HEK293 (cell line): Measurements from ENCODE around the gene HEATR5A.

ENCODE experiments used
- CTCF ChIA-PET: fragments of 350-600 bp; formaldehyde crosslinking; extraction: SDS; loops from one replicate; lab custom pipeline; 2021; ENCODE audit warnings: antibody characterized with exemption; lab: Yijun Ruan, JAX
- POLR2A ChIA-PET: fragments of 300-600 bp; formaldehyde crosslinking; extraction: SDS; loops from one replicate; lab custom pipeline; 2020; ENCODE audit warnings: antibody characterized with exemption, inconsistent platforms; lab: Yijun Ruan, JAX
- H3K27ac ChIP-seq: fragments of 200-500 bp; sonication (Bioruptor generic); 2 replicates; pipeline ENCODE4 v1.5.1; 2014; ENCODE audit warnings: low read depth, low read length, control low read depth, inconsistent platforms; ENCODE audit errors: extremely low read depth
- H3K36me3 ChIP-seq, 2 experiments: fragments of 200-500 bp in 1 of 2; sonication (Bioruptor generic) in 1 of 2; 1 replicate in 1 of 2; 2 replicates in 1 of 2; pipeline ENCODE4 v1.5.1; 2014 to 2017; ENCODE audit warnings: inconsistent platforms in 2 of 2, low read length in 2 of 2; ENCODE audit not compliant: control insufficient read depth in 2 of 2, insufficient read depth in 1 of 2
- H3K4me1 ChIP-seq: fragments of 200-500 bp; sonication (Bioruptor generic); 2 replicates; pipeline ENCODE4 v1.5.1; 2014; ENCODE audit warnings: mild to moderate bottlenecking, low read length, inconsistent platforms; ENCODE audit not compliant: control insufficient read depth, insufficient read depth
- H3K4me3 ChIP-seq: 2 replicates; pipeline ENCODE4 v1.5.1; 2011; ENCODE audit warnings: low read depth, mild to moderate bottlenecking, control low read depth, low read length, moderate library complexity
- H3K9me3 ChIP-seq: fragments of 200-500 bp; sonication (Bioruptor generic); 2 replicates; pipeline ENCODE4 v1.5.1; 2014; ENCODE audit warnings: low read depth, low read length, inconsistent platforms; ENCODE audit not compliant: control insufficient read depth, insufficient read depth
- KLF10 ChIP-seq: fragments of 450-650 bp; IDR thresholded peaks from 2 replicates; pipeline ENCODE4 v1.5.1; 2018; ENCODE audit warnings: missing biosample characterization, mild to moderate bottlenecking, missing genetic modification characterization
- MZF1 ChIP-seq: fragments of 450-650 bp; formaldehyde crosslinking; IDR thresholded peaks from 2 replicates; pipeline ENCODE4 v1.5.1; 2017; ENCODE audit warnings: missing biosample characterization, missing genetic modification characterization, borderline replicate concordance
- OSR2 ChIP-seq: fragments of 450-650 bp; formaldehyde crosslinking; IDR thresholded peaks from 2 replicates; pipeline ENCODE4 v1.5.1; 2016; ENCODE audit warnings: missing biosample characterization, missing genetic modification characterization
- PRDM10 ChIP-seq: fragments of 450-650 bp; formaldehyde crosslinking; IDR thresholded peaks from 2 replicates; pipeline ENCODE4 v1.5.1; 2016; ENCODE audit warnings: missing biosample characterization, missing genetic modification characterization
- SP3 ChIP-seq: fragments of 450-650 bp; formaldehyde crosslinking; IDR thresholded peaks from 2 replicates; pipeline ENCODE4 v1.5.1; 2016; ENCODE audit warnings: missing biosample characterization, missing genetic modification characterization
- TRIM28 ChIP-seq: IDR thresholded peaks from 2 replicates; pipeline ENCODE4 v1.6.1; 2011; ENCODE audit warnings: low read length, control low read depth, borderline replicate concordance
- YY1 ChIP-seq: fragments of 450-650 bp; formaldehyde crosslinking; IDR thresholded peaks from 2 replicates; pipeline ENCODE4 v1.5.1; 2018; ENCODE audit warnings: missing biosample characterization, missing genetic modification characterization
- ZBTB17 ChIP-seq: fragments of 450-650 bp; formaldehyde crosslinking; IDR thresholded peaks from 2 replicates; pipeline ENCODE4 v1.5.1; 2016; ENCODE audit warnings: missing biosample characterization, missing genetic modification characterization
- ZBTB48 ChIP-seq: fragments of 450-650 bp; formaldehyde crosslinking; IDR thresholded peaks from 2 replicates; pipeline ENCODE4 v1.5.1; 2016; ENCODE audit warnings: missing biosample characterization, missing genetic modification characterization
- ZEB2 ChIP-seq: fragments of 450-650 bp; formaldehyde crosslinking; IDR thresholded peaks from 2 replicates; pipeline ENCODE4 v1.5.1; 2016; ENCODE audit warnings: missing biosample characterization, missing genetic modification characterization
- ZNF114 ChIP-seq: fragments of 450-650 bp; formaldehyde crosslinking; IDR thresholded peaks from 2 replicates; pipeline ENCODE4 v1.5.0; 2017; ENCODE audit warnings: missing biosample characterization, missing genetic modification characterization
- ZNF138 ChIP-seq: fragments of 450-650 bp; formaldehyde crosslinking; IDR thresholded peaks from 2 replicates; pipeline ENCODE4 v1.5.1; 2016; ENCODE audit warnings: missing biosample characterization, missing genetic modification characterization, borderline replicate concordance
- ZNF350 ChIP-seq: fragments of 450-650 bp; formaldehyde crosslinking; IDR thresholded peaks from 2 replicates; pipeline ENCODE4 v1.5.0; 2017; ENCODE audit warnings: missing biosample characterization, mild to moderate bottlenecking, missing genetic modification characterization
- ZNF398 ChIP-seq: fragments of 450-650 bp; formaldehyde crosslinking; IDR thresholded peaks from 2 replicates; pipeline ENCODE4 v1.5.1; 2017; ENCODE audit warnings: missing biosample characterization, missing genetic modification characterization
- ZNF423 ChIP-seq: fragments of 450-650 bp; formaldehyde crosslinking; IDR thresholded peaks from 2 replicates; pipeline ENCODE4 v1.5.1; 2016; ENCODE audit warnings: missing biosample characterization, missing genetic modification characterization
- ZNF518A ChIP-seq: fragments of 450-650 bp; formaldehyde crosslinking; conservative IDR thresholded peaks from 2 replicates; pipeline ENCODE4 v1.5.1; 2016; ENCODE audit warnings: low read depth, missing biosample characterization, missing genetic modification characterization
- ZNF521 ChIP-seq: fragments of 450-650 bp; formaldehyde crosslinking; IDR thresholded peaks from 2 replicates; pipeline ENCODE4 v1.5.1; 2017; ENCODE audit warnings: missing biosample characterization, mild to moderate bottlenecking, missing genetic modification characterization
- ZNF596 ChIP-seq: fragments of 450-650 bp; IDR thresholded peaks from 2 replicates; pipeline ENCODE4 v1.5.0; 2018; ENCODE audit warnings: missing biosample characterization, mild to moderate bottlenecking, missing genetic modification characterization, moderate library complexity
- ZNF600 ChIP-seq: fragments of 450-650 bp; formaldehyde crosslinking; IDR thresholded peaks from 2 replicates; pipeline ENCODE4 v1.5.1; 2016; ENCODE audit warnings: missing biosample characterization, missing genetic modification characterization
- ZNF76 ChIP-seq: fragments of 450-650 bp; formaldehyde crosslinking; IDR thresholded peaks from 2 replicates; pipeline ENCODE4; 2016; ENCODE audit warnings: low read depth, missing biosample characterization, missing genetic modification characterization, borderline replicate concordance
- ZNF777 ChIP-seq: fragments of 450-650 bp; formaldehyde crosslinking; IDR thresholded peaks from 2 replicates; pipeline ENCODE4 v1.5.1; 2017; ENCODE audit warnings: missing biosample characterization, missing genetic modification characterization, borderline replicate concordance
- ZSCAN4 ChIP-seq: fragments of 450-650 bp; formaldehyde crosslinking; IDR thresholded peaks from 2 replicates; pipeline ENCODE4 v1.5.1; 2017; ENCODE audit warnings: missing biosample characterization, missing genetic modification characterization

HEATR5A gene

GRCh38 chr14:31300296-31300695 lies 120.1 kb downstream of the HEATR5A start (continued):
- no peak for TF ChIP-seq PRDM10 (tag by site-specific recombination)
- TF ChIP-seq ZBTB48 = no peak
- no peak for TF ChIP-seq ZNF777 (tag by site-specific recombination)
- TF ChIP-seq ZNF521 = no peak
- TF ChIP-seq MZF1 (tag by site-specific recombination) = no peak
- no peak for TF ChIP-seq ZNF518A
- TF ChIP-seq KLF10 (tag by site-specific recombination) = no peak
- TF ChIP-seq ZNF138 (tag by site-specific recombination) = no peak
- TF ChIP-seq, all 188 proteins: peak for 0

GRCh38 chr14:31297701-31298344 lies 122.5 kb downstream of the HEATR5A start:
- peaks cover 7 to 17% of the 10 kb centered on the region in 2 experiments; a peak in 2 of 3 replicates for H3K36me3 ChIP-seq
- no peak overlapping the region for H3K27ac ChIP-seq
- TF ChIP-seq YY1 (tag by site-specific recombination) = no peak
- 0 out of 2 replicates have a peak, but pooled peaks have one; percentile 9 for TF ChIP-seq ZBTB17
- no peak overlapping the region for H3K4me3 ChIP-seq
- H3K4me1 ChIP-seq = peaks cover 10% of the 10 kb centered on the region
- ChIA-PET CTCF (interaction anchor here (0.6 to 0.7 kb wide), 2 partner anchors 19 to 318 kb away, joined by 3 read pairs; no protein-coding TSS in a partner anchor), POLR2A (no interaction called here)
- H3K9me3 ChIP-seq = no peaks in the 10 kb centered on the region

- Histone ChIP-seq H3K4me3 (no peak overlapping the region), H3K36me3 (peaks cover 7 to 15% of the 10 kb centered on the region in 2 experiments), H3K27ac (no peak overlapping the region), H3K9me3 (no peaks in the 10 kb centered on the region), H3K4me1 (peaks cover 10% of the 10 kb centered on the region)
- POLR2A ChIA-PET = no interaction called here
- CTCF ChIA-PET = interaction anchor here (0.6 to 0.7 kb wide), 2 partner anchors 19 to 317 kb away, joined by 3 read pairs; no protein-coding TSS in a partner anchor
- TF ChIP-seq ZEB2 (tag by site-specific recombination) (no peak), ZNF350 (tag by site-specific recombination) (no peak), ZNF398 (no peak), OSR2 (tag by site-specific recombination) (peak; percentile 94), ZNF423 (tag by site-specific recombination) (peak; percentile 82; the same call in 1 of the 2 replicates), SP3 (tag by site-specific recombination) (no peak), ZNF114 (tag by site-specific recombination) (no peak), ZSCAN4 (tag by site-specific recombination) (no peak), TRIM28 (no peak), ZNF596 (tag by site-specific recombination) (no peak), ZNF76 (no peak), ZNF600 (tag by site-specific recombination) (peak; percentile 56)
These were observed 123.2 kb downstream of the HEATR5A start for GRCh38 chr14:31297112-31297511.
